SU-DHL-6 (cell line): ENCODE measurements around the gene TNN.

Experiments used
- H2AFZ ChIP-seq: fragments of 200-600 bp; sonication (generic); 2 replicates; pipeline ENCODE4 v1.6.1; 2014; ENCODE audit warnings: low read depth, mild to moderate bottlenecking, moderate library complexity, mixed read lengths, antibody characterized with exemption, low read length; ENCODE audit not compliant: severe bottlenecking
- H3F3A ChIP-seq: fragments of 200-600 bp; shearing (Covaris generic); 2 replicates; pipeline ENCODE4 v1.6.0; 2016; ENCODE audit warnings: antibody characterized with exemption, mild to moderate bottlenecking; ENCODE audit not compliant: insufficient read depth
- H3K27ac ChIP-seq: fragments of 200-600 bp; sonication (generic); 2 replicates; pipeline ENCODE4 v1.5.1; 2016; ENCODE audit warnings: low read depth, mild to moderate bottlenecking, low read length, moderate library complexity, mixed read lengths
- H3K27me3 ChIP-seq: fragments of 200-600 bp; sonication (generic), shearing (Covaris generic); 2 replicates; pipeline ENCODE4 v1.6.0; 2014; ENCODE audit warnings: mild to moderate bottlenecking, low read length
- H3K36me3 ChIP-seq: fragments of 200-600 bp; sonication (generic); 2 replicates; pipeline ENCODE4 v1.6.1; 2014; ENCODE audit warnings: mild to moderate bottlenecking, low read length, mixed read lengths
- H3K4me2 ChIP-seq: fragments of 300-600, 200-600 bp; shearing (Covaris generic), sonication (generic); 2 replicates; pipeline ENCODE4 v1.6.0; 2014; ENCODE audit warnings: low read length, low read depth, mild to moderate bottlenecking; ENCODE audit not compliant: poor library complexity, severe bottlenecking
- H3K4me3 ChIP-seq: fragments of 200-600 bp; sonication (generic); 2 replicates; pipeline ENCODE4 v1.5.1; 2014; ENCODE audit warnings: antibody characterized with exemption, low read length, mild to moderate bottlenecking, mixed read lengths; ENCODE audit not compliant: insufficient read depth, poor library complexity, severe bottlenecking
- H3K79me2 ChIP-seq: fragments of 200-600 bp; sonication (generic); 2 replicates; pipeline ENCODE4 v1.6.1; 2014; ENCODE audit warnings: mild to moderate bottlenecking, low read length, moderate library complexity; ENCODE audit not compliant: insufficient read depth
- H3K9ac ChIP-seq: fragments of 200-600 bp; sonication (generic); 2 replicates; pipeline ENCODE4 v1.7.0; 2014; ENCODE audit warnings: mild to moderate bottlenecking, low read length
- H3K9me2 ChIP-seq: fragments of 200-600 bp; sonication (generic); replicated peaks from 2 replicates; pipeline ENCODE4 v1.6.1; 2014; ENCODE audit warnings: low read length; ENCODE audit not compliant: insufficient read depth
- H3K9me3 ChIP-seq: fragments of 200-600 bp; sonication (generic); 2 replicates; pipeline ENCODE4 v1.6.1; 2014; ENCODE audit warnings: low read length, mixed read lengths; ENCODE audit not compliant: insufficient read depth
- H4K20me1 ChIP-seq: fragments of 200-600 bp; sonication (generic); 2 replicates; pipeline ENCODE4 v1.6.1; 2014; ENCODE audit warnings: low read depth, mild to moderate bottlenecking, antibody characterized with exemption, low read length, moderate library complexity, mixed read lengths
- EZH2phosphoT487 ChIP-seq: fragments of 200-600 bp; sonication (generic), shearing (Covaris generic); conservative IDR thresholded peaks from 2 replicates; pipeline ENCODE4 v1.6.1; 2018; ENCODE audit warnings: mild to moderate bottlenecking, antibody characterized with exemption, low read length, moderate library complexity, mixed read lengths
- TF ChIP-seq, protein P1 (sequence below): fragments of 200-600 bp; sonication (generic); IDR thresholded peaks from one replicate; pipeline ENCODE4 v1.5.1; 2017; ENCODE audit warnings: antibody characterized with exemption, mild to moderate bottlenecking, low read length, moderate library complexity; ENCODE audit not compliant: insufficient read depth, poor library complexity, severe bottlenecking

Gene TNN

GRCh38 chr1:175163702-175164101, 96.1 kb downstream of the TNN start:
- 0 out of 2 replicates have a peak, but pooled peaks cover 6% of the 10 kb centered on the region for H3K36me3 ChIP-seq
- no peaks in the 10 kb centered on the region for H3K79me2 ChIP-seq
- H3K27ac ChIP-seq, result no peak overlapping the region

DNA sequence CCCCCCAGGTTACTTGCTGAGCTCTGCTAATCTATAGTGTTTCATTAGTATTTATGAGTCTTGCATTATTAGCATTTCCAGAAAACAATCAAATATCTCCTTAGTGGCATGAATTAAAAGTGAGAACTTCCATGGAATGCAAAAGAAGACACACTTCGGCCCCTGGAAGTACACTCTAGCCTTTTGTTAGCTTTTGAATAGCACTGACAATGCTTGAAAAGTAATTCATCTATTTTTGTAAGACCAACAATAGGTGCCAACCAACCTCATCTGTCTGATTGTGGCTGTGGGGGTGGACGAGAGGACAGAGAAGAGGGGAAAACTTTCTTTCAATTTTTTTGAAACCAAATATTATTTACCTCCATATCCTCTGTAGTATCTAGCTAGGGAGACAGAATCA, 97.1 kb downstream of the TNN start:
- Histone ChIP-seq H3K36me3 (0 out of 2 replicates have a peak, but pooled peaks cover 6% of the 10 kb centered on the region), H3K27me3 (no peaks in the 10 kb centered on the region), H3F3A (no peaks in the 10 kb centered on the region), H3K27ac (no peak overlapping the region), H3K4me2 (no peak overlapping the region), H3K4me3 (no peak overlapping the region), H3K79me2 (no peaks in the 10 kb centered on the region), H3K9me2 (no peaks in the 10 kb centered on the region), H2AFZ (no peak overlapping the region), H4K20me1 (no peaks in the 10 kb centered on the region), H3K9me3 (no peaks in the 10 kb centered on the region), H3K9ac (no peak overlapping the region)
- TF ChIP-seq, protein P1, sequence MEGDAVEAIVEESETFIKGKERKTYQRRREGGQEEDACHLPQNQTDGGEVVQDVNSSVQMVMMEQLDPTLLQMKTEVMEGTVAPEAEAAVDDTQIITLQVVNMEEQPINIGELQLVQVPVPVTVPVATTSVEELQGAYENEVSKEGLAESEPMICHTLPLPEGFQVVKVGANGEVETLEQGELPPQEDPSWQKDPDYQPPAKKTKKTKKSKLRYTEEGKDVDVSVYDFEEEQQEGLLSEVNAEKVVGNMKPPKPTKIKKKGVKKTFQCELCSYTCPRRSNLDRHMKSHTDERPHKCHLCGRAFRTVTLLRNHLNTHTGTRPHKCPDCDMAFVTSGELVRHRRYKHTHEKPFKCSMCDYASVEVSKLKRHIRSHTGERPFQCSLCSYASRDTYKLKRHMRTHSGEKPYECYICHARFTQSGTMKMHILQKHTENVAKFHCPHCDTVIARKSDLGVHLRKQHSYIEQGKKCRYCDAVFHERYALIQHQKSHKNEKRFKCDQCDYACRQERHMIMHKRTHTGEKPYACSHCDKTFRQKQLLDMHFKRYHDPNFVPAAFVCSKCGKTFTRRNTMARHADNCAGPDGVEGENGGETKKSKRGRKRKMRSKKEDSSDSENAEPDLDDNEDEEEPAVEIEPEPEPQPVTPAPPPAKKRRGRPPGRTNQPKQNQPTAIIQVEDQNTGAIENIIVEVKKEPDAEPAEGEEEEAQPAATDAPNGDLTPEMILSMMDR, result no peak
- no peak for TF ChIP-seq EZH2phosphoT487

More at GRCh38 chr1:175163702-175164101, 96.1 kb downstream of the TNN start:
- H3K4me2 ChIP-seq, result no peak overlapping the region
- TF ChIP-seq, protein P1, result no peak
- TF ChIP-seq EZH2phosphoT487, result no peak
- no peak overlapping the region for H2AFZ ChIP-seq
- H3K4me3 ChIP-seq, result no peak overlapping the region
- H3K27me3 ChIP-seq, result no peaks in the 10 kb centered on the region
- no peaks in the 10 kb centered on the region for H3K9me2 ChIP-seq
- no peaks in the 10 kb centered on the region for H4K20me1 ChIP-seq
- H3F3A ChIP-seq, result no peaks in the 10 kb centered on the region
- H3K9me3 ChIP-seq, result no peaks in the 10 kb centered on the region
- no peak overlapping the region for H3K9ac ChIP-seq

- no peaks in the 10 kb centered on the region for H4K20me1 ChIP-seq
- no peaks in the 10 kb centered on the region for H3K9me2 ChIP-seq
- TF ChIP-seq, protein P1, result no peak
- TF ChIP-seq EZH2phosphoT487, result no peak
- H3K36me3 ChIP-seq, result 0 out of 2 replicates have a peak, but pooled peaks cover 6% of the 10 kb centered on the region
- no peak overlapping the region for H2AFZ ChIP-seq
- H3K27me3 ChIP-seq, result no peaks in the 10 kb centered on the region
- no peak overlapping the region for H3K9ac ChIP-seq
- H3K4me2 ChIP-seq, result no peak overlapping the region
- H3K4me3 ChIP-seq, result no peak overlapping the region
- no peaks in the 10 kb centered on the region for H3F3A ChIP-seq
- no peaks in the 10 kb centered on the region for H3K9me3 ChIP-seq
- H3K27ac ChIP-seq, result no peak overlapping the region
- H3K79me2 ChIP-seq, result no peaks in the 10 kb centered on the region
Measured at GRCh38 chr1:175166746-175167145, 99.1 kb downstream of the TNN start.
